PC-3 (cell line): ENCODE measurements around the gene DRAXIN. TPM values are rescaled to one million over a fixed set of nuclear protein-coding genes. Genes with fewer than 3 reads are reported as not detected.

Experiments used
- ATAC-seq: fragments of 200-7000 bp; cut with Tn5 transposase; 2 replicates; pipeline ENCODE4 v1.9.1; 2020; ENCODE audit warnings: mild to moderate bottlenecking, moderate library complexity
- BruUV-seq: library from RNA; stranded (reverse); fragments of 400-500 nt; replicated peaks from 2 replicates; lab custom pipeline; 2021; lab: Mats Ljungman, UMichigan
- CTCF ChIA-PET: fragments of 300-600 bp; sonication (Branson Sonifier 250); formaldehyde crosslinking; loops from one replicate; lab custom pipeline; 2022; ENCODE audit warnings: antibody characterized with exemption; lab: Charles Lee
- POLR2A ChIA-PET: fragments of 300-600 bp; sonication (Branson Sonifier 250); formaldehyde crosslinking; loops from one replicate; lab custom pipeline; 2022; ENCODE audit warnings: antibody characterized with exemption; ENCODE audit not compliant: unreplicated experiment; lab: Charles Lee
- DNase-seq: peaks from one replicate; pipeline ENCODE4 v3.0.0-alpha.2; 2015
- H2AFZ ChIP-seq: fragments of 300-600 bp; sonication (generic); 2 replicates; pipeline ENCODE4 v1.6.0; 2016; ENCODE audit warnings: antibody characterized with exemption, low read length
- H3F3A ChIP-seq: fragments of 300-600 bp; sonication (generic); one replicate; pipeline ENCODE4 v1.6.0; 2017; ENCODE audit warnings: antibody characterized with exemption, low read length, control low read depth, mild to moderate bottlenecking; ENCODE audit not compliant: unreplicated experiment
- H3K27ac ChIP-seq: fragments of 300-600 bp; sonication (generic); 2 replicates; pipeline ENCODE4 v1.5.1; 2016; ENCODE audit warnings: mild to moderate bottlenecking, low read length
- H3K27me3 ChIP-seq: fragments of 300-600 bp; sonication (generic); 2 replicates; pipeline ENCODE4 v1.6.1; 2016; ENCODE audit warnings: low read length, mixed read lengths
- H3K36me3 ChIP-seq: fragments of 300-600 bp; sonication (generic); 2 replicates; pipeline ENCODE4 v1.6.1; 2016; ENCODE audit warnings: low read depth, mixed run types, low read length, mixed read lengths
- H3K4me1 ChIP-seq: fragments of 300-600 bp; sonication (generic); 2 replicates; pipeline ENCODE4 v1.5.1; 2016; ENCODE audit warnings: low read length; ENCODE audit not compliant: insufficient read depth
- H3K4me2 ChIP-seq: fragments of 300-600 bp; sonication (generic); 2 replicates; pipeline ENCODE4 v1.6.0; 2016; ENCODE audit warnings: low read length
- H3K4me3 ChIP-seq: fragments of 300-600 bp; sonication (generic); 2 replicates; pipeline ENCODE4 v1.5.1; 2016; ENCODE audit warnings: mild to moderate bottlenecking, low read length, mixed read lengths
- H3K79me2 ChIP-seq: fragments of 300-600 bp; sonication (generic); 2 replicates; pipeline ENCODE4 v1.6.1; 2017; ENCODE audit warnings: low read length, mixed read lengths
- H3K9ac ChIP-seq: fragments of 300-600 bp; sonication (generic); 2 replicates; pipeline ENCODE4 v1.6.0; 2016; ENCODE audit warnings: mild to moderate bottlenecking, low read length
- H3K9me2 ChIP-seq: fragments of 300-600 bp; sonication (generic); replicated peaks from 2 replicates; pipeline ENCODE4 v1.6.1; 2016; ENCODE audit warnings: mixed run types, low read length, mixed read lengths
- H3K9me3 ChIP-seq: fragments of 300-600 bp; sonication (generic); 2 replicates; pipeline ENCODE4 v1.6.1; 2016; ENCODE audit warnings: low read length, mixed read lengths
- H4K20me1 ChIP-seq: fragments of 300-600 bp; sonication (generic); 2 replicates; pipeline ENCODE4 v1.6.1; 2016; ENCODE audit warnings: low read length, mixed read lengths
- CTCF ChIP-seq: fragments of 300-600 bp; sonication (generic); conservative IDR thresholded peaks from 2 replicates; pipeline ENCODE4 v1.5.1; 2017; ENCODE audit warnings: antibody characterized with exemption, low read depth, mild to moderate bottlenecking, low read length
- EZH2 ChIP-seq: fragments of 300-600 bp; sonication (generic); IDR thresholded peaks from one replicate; pipeline ENCODE4 v1.6.1; 2017; ENCODE audit warnings: antibody characterized with exemption, mild to moderate bottlenecking, low read length; ENCODE audit not compliant: unreplicated experiment
- EZH2phosphoT487 ChIP-seq: fragments of 300-600 bp; sonication (generic); IDR thresholded peaks from 2 replicates; pipeline ENCODE4 v1.6.1; 2018; ENCODE audit warnings: mild to moderate bottlenecking, antibody characterized with exemption, low read length, borderline replicate concordance
- intact Hi-C: fragments of 100-400 bp; cut with micrococcal nuclease; formaldehyde crosslinking; loops from 2 replicates; pipeline ENCODE4 v1.9.0; 2023
- total RNA-seq: library from RNA; depleted of rRNA; stranded (reverse); fragments of >200 nt; gene quantifications from 2 replicates; pipeline ENCODE4 v1.2.3, GENCODE V29; 2014

DRAXIN gene
- total RNA-seq, 1 experiment from 2014 or later = 0.07 TPM

GRCh38 chr1:11769274-11769673 is 77.8 kb downstream of the DRAXIN start:
- DNase-seq (no peak), ATAC-seq (no peak)
- H3K9ac ChIP-seq = no peak overlapping the region
- H3K4me1 ChIP-seq = no peaks in the 10 kb centered on the region
- no peak overlapping the region for H3K4me3 ChIP-seq
- H3F3A ChIP-seq = no peaks in the 10 kb centered on the region
- BruUV-seq = no TSS peak
- intact Hi-C loops = no loop called here
- no peaks in the 10 kb centered on the region for H3K36me3 ChIP-seq
- H2AFZ ChIP-seq = no peak overlapping the region
- H3K4me2 ChIP-seq = no peak overlapping the region
- no peaks in the 10 kb centered on the region for H3K9me3 ChIP-seq
- H3K27ac ChIP-seq = no peak overlapping the region
- H3K9me2 ChIP-seq = no peaks in the 10 kb centered on the region
- CTCF ChIA-PET = interaction anchor here (0.7 kb wide), 1 partner anchor 16 kb away, joined by 3 read pairs; no protein-coding TSS in a partner anchor
- no peaks in the 10 kb centered on the region for H3K79me2 ChIP-seq
- no peaks in the 10 kb centered on the region for H3K27me3 ChIP-seq
- H4K20me1 ChIP-seq = no peaks in the 10 kb centered on the region
- POLR2A ChIA-PET = no interaction called here
- TF ChIP-seq CTCF (no peak), EZH2phosphoT487 (no peak), EZH2 (no peak)

GRCh38 chr1:11770011-11770410 is 78.5 kb downstream of the DRAXIN start:
- no peaks in the 10 kb centered on the region for H3K9me3 ChIP-seq
- H3F3A ChIP-seq = no peaks in the 10 kb centered on the region
- ATAC-seq = no peak
- no peak overlapping the region for H3K27ac ChIP-seq
- no peaks in the 10 kb centered on the region for H3K36me3 ChIP-seq
- DNase-seq = no peak
- H2AFZ ChIP-seq = no peak overlapping the region
- no peak overlapping the region for H3K4me2 ChIP-seq
- no peaks in the 10 kb centered on the region for H3K27me3 ChIP-seq
- H4K20me1 ChIP-seq = no peaks in the 10 kb centered on the region
- no TSS peak for BruUV-seq
- TF ChIP-seq EZH2phosphoT487 = no peak
- TF ChIP-seq EZH2 = no peak
- H3K79me2 ChIP-seq = no peaks in the 10 kb centered on the region
- H3K9ac ChIP-seq = no peak overlapping the region
- H3K9me2 ChIP-seq = no peaks in the 10 kb centered on the region
- CTCF ChIA-PET = interaction anchor here (0.7 kb wide), 1 partner anchor 15 kb away, joined by 3 read pairs; no protein-coding TSS in a partner anchor
- no peaks in the 10 kb centered on the region for H3K4me1 ChIP-seq
- intact Hi-C loops = no loop called here
- POLR2A ChIA-PET = no interaction called here
- H3K4me3 ChIP-seq = no peak overlapping the region

- H3K79me2 ChIP-seq = no peaks in the 10 kb centered on the region
- no TSS peak for BruUV-seq
- no peaks in the 10 kb centered on the region for H3K9me2 ChIP-seq
- ChIA-PET POLR2A (no interaction called here), CTCF (no interaction called here)
- H4K20me1 ChIP-seq = no peaks in the 10 kb centered on the region
- H3K27me3 ChIP-seq = no peaks in the 10 kb centered on the region
- intact Hi-C loops = no loop called here
- no peaks in the 10 kb centered on the region for H3K4me1 ChIP-seq
- ATAC-seq (no peak), DNase-seq (no peak)
- no peak overlapping the region for H3K4me3 ChIP-seq
- no peak overlapping the region for H3K27ac ChIP-seq
- no peak overlapping the region for H2AFZ ChIP-seq
- no peak overlapping the region for H3K9ac ChIP-seq
- H3K9me3 ChIP-seq = no peaks in the 10 kb centered on the region
- H3K36me3 ChIP-seq = no peaks in the 10 kb centered on the region
- no peaks in the 10 kb centered on the region for H3F3A ChIP-seq
- TF ChIP-seq EZH2 (no peak), CTCF (no peak), EZH2phosphoT487 (no peak)
- no peak overlapping the region for H3K4me2 ChIP-seq
These were observed 80.1 kb downstream of the DRAXIN start for GRCh38 chr1:11771481-11772043.
